B cell (primary cell): ENCODE results near the gene FUT3. TPM values are rescaled to one million over a fixed set of nuclear protein-coding genes. Genes with fewer than 3 reads are reported as not detected.

Experiments used
- ATAC-seq: fragments of 200-7000 bp; cut with Tn5 transposase; one replicate; pipeline ENCODE4 v1.10.0; 2021; ENCODE audit warnings: low read depth, mild to moderate bottlenecking, moderate number of reproducible peaks, moderate library complexity
- CTCF ChIA-PET: fragments of 350-600 bp; sonication (Branson Sonifier 250); formaldehyde crosslinking; loops from one replicate; lab custom pipeline; 2021; ENCODE audit warnings: antibody characterized with exemption, inconsistent platforms; lab: Charles Lee
- POLR2A ChIA-PET: fragments of 350-600 bp; sonication (Branson Sonifier 250); formaldehyde crosslinking; loops from one replicate; lab custom pipeline; 2021; ENCODE audit warnings: antibody characterized with exemption; lab: Charles Lee
- DNase-seq: peaks from one replicate; pipeline ENCODE4 v3.0.0; 2013
- H2AFZ ChIP-seq: 2 replicates; pipeline ENCODE4 v1.6.1; 2012; ENCODE audit warnings: mild to moderate bottlenecking, low read depth, low read length; ENCODE audit not compliant: insufficient read depth, poor library complexity, severe bottlenecking
- H3K27ac ChIP-seq, 2 donors: 1 replicate in 1 of 2; 2 replicates in 1 of 2; pipeline ENCODE4 v1.5.1; 2012 to 2013; ENCODE audit warnings: low read length in 2 of 2, mild to moderate bottlenecking in 2 of 2, moderate library complexity in 1 of 2
- H3K27me3 ChIP-seq, 4 experiments: fragments of 200-600 bp in 1 of 4; sonication (generic) in 1 of 4; replicated peaks in 1 of 4; 1 replicate in 2 of 4; 2 replicates in 2 of 4; pipeline versions ENCODE4 v1.6.1 to v1.7.0; 2013 to 2016; ENCODE audit warnings: low read length in 3 of 4, mild to moderate bottlenecking in 2 of 4, mixed read lengths in 1 of 4, moderate library complexity in 1 of 4; ENCODE audit not compliant: insufficient read depth in 4 of 4, control insufficient read depth in 3 of 4; ENCODE audit errors: control extremely low read depth in 1 of 4
- H3K36me3 ChIP-seq, 2 experiments: replicated peaks in 1 of 2; 1 replicate in 1 of 2; 2 replicates in 1 of 2; pipeline versions ENCODE4 v1.6.1 to v1.7.1; 2013; ENCODE audit warnings: low read length in 1 of 2; ENCODE audit not compliant: insufficient read depth in 2 of 2, control insufficient read depth in 1 of 2; ENCODE audit errors: control extremely low read depth in 1 of 2, extremely low read depth in 1 of 2
- H3K4me1 ChIP-seq, 2 donors: fragments of 200-600 bp in 1 of 2; sonication (generic) in 1 of 2; 1 replicate in 1 of 2; 2 replicates in 1 of 2; pipeline versions ENCODE4 v1.5.1 to v1.6.1; 2013 to 2017; ENCODE audit warnings: low read length in 2 of 2; ENCODE audit not compliant: control insufficient read depth in 2 of 2, insufficient read depth in 2 of 2
- H3K4me2 ChIP-seq: replicated peaks from 2 replicates; pipeline ENCODE3; 2012; ENCODE audit warnings: mild to moderate bottlenecking, low read depth, low read length; ENCODE audit not compliant: poor library complexity, severe bottlenecking
- H3K4me3 ChIP-seq, 5 experiments: fragments of 200-600 bp in 1 of 5; sonication (generic) in 1 of 5; 1 replicate in 3 of 5; 2 replicates in 2 of 5; pipeline versions ENCODE4 v1.5.1 to v1.7.0; 2011 to 2016; ENCODE audit warnings: low read length in 4 of 5, mild to moderate bottlenecking in 4 of 5, low read depth in 2 of 5, control low read depth in 1 of 5, moderate library complexity in 1 of 5; ENCODE audit not compliant: insufficient read depth in 1 of 5; ENCODE audit errors: control extremely low read depth in 1 of 5, extremely low read depth in 1 of 5
- H3K79me2 ChIP-seq: fragments of 200-600 bp; sonication (generic); one replicate; pipeline ENCODE4 v1.6.0; 2016; ENCODE audit warnings: low read length; ENCODE audit not compliant: control insufficient read depth, insufficient read depth
- H3K9ac ChIP-seq: fragments of 200-600 bp; sonication (generic); 2 replicates; pipeline ENCODE4 v1.6.1; 2017; ENCODE audit warnings: mild to moderate bottlenecking, low read length, moderate library complexity
- H3K9me3 ChIP-seq, 3 donors: one replicate each; pipeline versions ENCODE4 v1.6.1 to v1.7.1; 2013; ENCODE audit warnings: low read length in 2 of 3; ENCODE audit not compliant: control insufficient read depth in 2 of 3, insufficient read depth in 1 of 3; ENCODE audit errors: control extremely low read depth in 1 of 3
- H4K20me1 ChIP-seq: 2 replicates; pipeline ENCODE4 v1.6.0; 2012; ENCODE audit warnings: mild to moderate bottlenecking, low read length; ENCODE audit not compliant: insufficient read depth, control insufficient read depth, poor library complexity, severe bottlenecking
- H3K27ac Mint-ChIP-seq: one replicate; pipeline ENCODE4 v1.8.0; 2021; ENCODE audit warnings: mixed read lengths
- H3K27me3 Mint-ChIP-seq: one replicate; pipeline ENCODE4 v1.8.0; 2021; ENCODE audit warnings: mixed read lengths
- H3K4me1 Mint-ChIP-seq: one replicate; pipeline ENCODE4 v1.8.0; 2021; ENCODE audit warnings: mixed read lengths
- H3K4me3 Mint-ChIP-seq: one replicate; pipeline ENCODE4 v1.8.0; 2021; ENCODE audit warnings: mixed read lengths
- H3K9me3 Mint-ChIP-seq: one replicate; pipeline ENCODE4 v1.8.0; 2022; ENCODE audit warnings: mixed read lengths; ENCODE audit not compliant: insufficient read depth
- EZH2 ChIP-seq: IDR thresholded peaks from 2 replicates; pipeline ENCODE4 v1.6.1; 2012; ENCODE audit warnings: borderline replicate concordance, low read depth, mild to moderate bottlenecking, moderate library complexity, low read length; ENCODE audit not compliant: insufficient read depth, poor library complexity, severe bottlenecking
- WGBS: methylation state at CpG from one replicate; pipeline ENCODE4 v1.1.5; 2013; ENCODE audit warnings: missing lambda C conversion rate; ENCODE audit not compliant: insufficient coverage; 5-methylcytosine and 5-hydroxymethylcytosine counted together
- intact Hi-C: fragments of 100-400 bp; cut with micrococcal nuclease; formaldehyde crosslinking; loops from one replicate; pipeline ENCODE4 v1.10.0; 2022
- polyA plus RNA-seq: library from polyadenylated mRNA; depleted of rRNA; stranded (reverse); fragments of >200 nt; gene quantifications from 2 replicates; pipeline ENCODE4 v1.2.3, GENCODE V29; 2012
- total RNA-seq, 2 donors: library from RNA; stranded (reverse); fragments of 120-200 nt in 1 of 2; gene quantifications; 1 replicate in 1 of 2; 2 replicates in 1 of 2; pipeline versions ENCODE4 v1.2.3 to v1.2.4, GENCODE V29; 2013 to 2022
- TF ChIP-seq, protein P1 (sequence below): fragments of 200-600 bp; IDR thresholded peaks from one replicate; pipeline ENCODE4 v1.8.0; 2022; ENCODE audit warnings: antibody characterized with exemption, mild to moderate bottlenecking

The FUT3 gene
- total and polyA plus RNA-seq, 2 donors (not counting 1 experiment from before 2014, with no cell fraction given), result not detected

- no peak overlapping the region for H3K27ac Mint-ChIP-seq
- Histone ChIP-seq H2AFZ (peak overlapping the region; percentile 16), H3K36me3 (no peaks in the 10 kb centered on the region), H3K4me2 (no peak overlapping the region), H3K4me1 (no peaks in the 10 kb centered on the region), H3K9ac (no peak overlapping the region), H3K9me3 (peaks cover 0 to 3% (median 0%) of the 10 kb centered on the region in 3 donors), H4K20me1 (no peaks in the 10 kb centered on the region), H3K27ac (no peak overlapping the region), H3K4me3 (no peak overlapping the region), H3K27me3 (peaks cover 0 to 13% (median 0%) of the 10 kb centered on the region in 4 experiments), H3K79me2 (no peaks in the 10 kb centered on the region)
- WGBS, result 25% methylated on average over 16 of the region's 20 CpGs
- H3K27me3 Mint-ChIP-seq, result peaks cover 3% of the 10 kb centered on the region
- no peak for ATAC-seq
- intact Hi-C loops, result no loop called here
- no peaks in the 10 kb centered on the region for H3K9me3 Mint-ChIP-seq
- ChIA-PET POLR2A (no interaction called here), CTCF (no interaction called here)
- TF ChIP-seq, protein P1, sequence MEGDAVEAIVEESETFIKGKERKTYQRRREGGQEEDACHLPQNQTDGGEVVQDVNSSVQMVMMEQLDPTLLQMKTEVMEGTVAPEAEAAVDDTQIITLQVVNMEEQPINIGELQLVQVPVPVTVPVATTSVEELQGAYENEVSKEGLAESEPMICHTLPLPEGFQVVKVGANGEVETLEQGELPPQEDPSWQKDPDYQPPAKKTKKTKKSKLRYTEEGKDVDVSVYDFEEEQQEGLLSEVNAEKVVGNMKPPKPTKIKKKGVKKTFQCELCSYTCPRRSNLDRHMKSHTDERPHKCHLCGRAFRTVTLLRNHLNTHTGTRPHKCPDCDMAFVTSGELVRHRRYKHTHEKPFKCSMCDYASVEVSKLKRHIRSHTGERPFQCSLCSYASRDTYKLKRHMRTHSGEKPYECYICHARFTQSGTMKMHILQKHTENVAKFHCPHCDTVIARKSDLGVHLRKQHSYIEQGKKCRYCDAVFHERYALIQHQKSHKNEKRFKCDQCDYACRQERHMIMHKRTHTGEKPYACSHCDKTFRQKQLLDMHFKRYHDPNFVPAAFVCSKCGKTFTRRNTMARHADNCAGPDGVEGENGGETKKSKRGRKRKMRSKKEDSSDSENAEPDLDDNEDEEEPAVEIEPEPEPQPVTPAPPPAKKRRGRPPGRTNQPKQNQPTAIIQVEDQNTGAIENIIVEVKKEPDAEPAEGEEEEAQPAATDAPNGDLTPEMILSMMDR, result no peak
- no peak for TF ChIP-seq EZH2
- no peak for DNase-seq
- no peaks in the 10 kb centered on the region for H3K4me1 Mint-ChIP-seq
- no peak overlapping the region for H3K4me3 Mint-ChIP-seq
Measured at GRCh38 chr19:5838353-5839064, 12.7 kb downstream of the FUT3 start.

DNA sequence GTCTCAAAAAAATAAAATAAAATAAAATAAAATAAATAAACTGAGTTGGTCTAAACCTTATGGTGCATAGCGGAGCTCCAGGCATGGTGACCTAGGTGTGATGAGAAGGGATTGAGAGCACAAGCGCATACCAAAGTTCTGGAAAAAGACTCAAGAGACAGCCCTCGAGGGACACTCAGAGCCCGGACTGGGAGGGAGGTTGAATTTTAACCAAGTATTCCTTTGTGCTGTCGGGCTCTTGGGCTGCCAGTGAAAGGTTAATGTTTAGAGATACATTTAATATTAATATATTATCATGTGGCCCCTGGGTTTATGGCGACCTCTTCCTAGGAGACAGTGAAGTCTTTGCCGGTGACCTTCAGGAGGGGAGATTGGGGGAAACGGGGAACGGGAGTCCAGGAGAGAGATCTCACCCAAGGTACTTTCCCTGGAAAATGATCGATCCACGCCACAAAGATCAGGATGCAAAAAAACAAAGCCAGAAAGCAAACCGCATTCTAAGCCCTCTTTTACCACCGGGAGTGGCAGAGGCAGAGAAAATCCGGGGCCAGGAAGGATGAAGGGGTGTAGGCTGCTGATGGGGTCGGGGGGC is 13.4 kb downstream of the FUT3 start:
- ATAC-seq, result no peak
- ChIA-PET CTCF (no interaction called here), POLR2A (no interaction called here)
- 61% methylated on average over 8 of the region's 15 CpGs for WGBS
- Histone ChIP-seq H3K27ac (no peak overlapping the region), H3K4me3 (no peak overlapping the region), H3K4me2 (no peak overlapping the region), H3K9ac (no peak overlapping the region), H3K4me1 (no peaks in the 10 kb centered on the region), H3K9me3 (peaks cover 0 to 3% (median 0%) of the 10 kb centered on the region in 3 donors), H3K27me3 (peaks cover 0 to 13% (median 0%) of the 10 kb centered on the region in 4 experiments), H3K36me3 (no peaks in the 10 kb centered on the region), H3K79me2 (no peaks in the 10 kb centered on the region), H4K20me1 (no peaks in the 10 kb centered on the region), H2AFZ (peak overlapping the region; percentile 16)
- Mint-ChIP-seq H3K27me3 (peaks cover 1% of the 10 kb centered on the region), H3K9me3 (no peaks in the 10 kb centered on the region), H3K4me1 (no peaks in the 10 kb centered on the region), H3K4me3 (no peak overlapping the region), H3K27ac (no peak overlapping the region)
- intact Hi-C loops, result no loop called here
- TF ChIP-seq, protein P1, result no peak
- no peak for TF ChIP-seq EZH2
- DNase-seq, result no peak
